Fibroblast of lung (primary cell): ENCODE data around the gene STIM1. TPM values are rescaled to one million over a fixed set of nuclear protein-coding genes. Genes with fewer than 3 reads are reported as not detected.
A peak's percentile ranks its signal among the peaks of the same experiment; 100 is the strongest.

Experiments
- DNase-seq, 2 donors: peaks; one replicate each; pipeline versions ENCODE4 v3.0.0 to v3.0.0-alpha.2; 2010; ENCODE audit warnings: low read depth in 2 of 2
- H2AFZ ChIP-seq: 2 replicates; pipeline ENCODE4 v1.5.1; 2012; ENCODE audit warnings: low read length, control low read depth, inconsistent platforms
- H3K27ac ChIP-seq: 2 replicates; pipeline ENCODE4 v1.5.1; 2011; ENCODE audit warnings: low read length, control low read depth; ENCODE audit not compliant: insufficient read depth
- H3K27me3 ChIP-seq: 2 replicates; pipeline ENCODE4 v1.5.1; 2011; ENCODE audit warnings: mild to moderate bottlenecking, low read length; ENCODE audit not compliant: control insufficient read depth, insufficient read depth
- H3K36me3 ChIP-seq: 2 replicates; pipeline ENCODE4 v1.5.1; 2011; ENCODE audit warnings: low read length; ENCODE audit not compliant: control insufficient read depth, insufficient read depth
- H3K4me1 ChIP-seq: 2 replicates; pipeline ENCODE4 v1.5.1; 2011; ENCODE audit warnings: low read length; ENCODE audit not compliant: control insufficient read depth, insufficient read depth; ENCODE audit errors: extremely low read depth
- H3K4me2 ChIP-seq: 2 replicates; pipeline ENCODE4 v1.5.1; 2011; ENCODE audit warnings: low read length, control low read depth; ENCODE audit not compliant: insufficient read depth; ENCODE audit errors: extremely low read depth
- H3K4me3 ChIP-seq, 4 experiments: fragments of 200-600 bp in 1 of 4; sonication (generic) in 1 of 4; replicated peaks in 1 of 4; 2 replicates each; pipeline ENCODE4 v1.5.1; 2011 to 2016; ENCODE audit warnings: low read length in 4 of 4, low read depth in 3 of 4, mild to moderate bottlenecking in 3 of 4, control low read depth in 2 of 4, inconsistent platforms in 1 of 4, mixed read lengths in 1 of 4; ENCODE audit not compliant: insufficient read depth in 1 of 4; ENCODE audit errors: control extremely low read depth in 1 of 4
- H3K79me2 ChIP-seq: 2 replicates; pipeline ENCODE4 v1.5.1; 2012; ENCODE audit warnings: mild to moderate bottlenecking, low read length, inconsistent platforms; ENCODE audit not compliant: control insufficient read depth, insufficient read depth
- H3K9ac ChIP-seq: 2 replicates; pipeline ENCODE4 v1.5.1; 2011; ENCODE audit warnings: mild to moderate bottlenecking, low read length, control low read depth; ENCODE audit not compliant: insufficient read depth
- H3K9me3 ChIP-seq: 2 replicates; pipeline ENCODE4 v1.5.1; 2012; ENCODE audit warnings: low read depth, low read length; ENCODE audit not compliant: control insufficient read depth, insufficient read depth
- H4K20me1 ChIP-seq: 2 replicates; pipeline ENCODE4 v1.5.1; 2011; ENCODE audit warnings: low read length; ENCODE audit not compliant: control insufficient read depth, insufficient read depth; ENCODE audit errors: extremely low read depth
- EZH2 ChIP-seq: IDR thresholded peaks from 2 replicates; pipeline ENCODE4 v1.5.1; 2012; ENCODE audit warnings: low read length, control low read depth, mild to moderate bottlenecking; ENCODE audit errors: missing control alignments
- polyA plus RNA-seq, 2 donors: library from polyadenylated mRNA; depleted of rRNA in 1 of 2; stranded (reverse) in 1 of 2; unstranded in 1 of 2; fragments of >200 nt; gene quantifications; 2 replicates each; pipeline ENCODE4 v1.2.1, GENCODE V29; 2011 to 2012; ENCODE audit warnings: missing spikeins in 1 of 2
- total RNA-seq: library from RNA; depleted of rRNA; stranded (reverse); fragments of >200 nt; gene quantifications from 2 replicates; pipeline ENCODE4 v1.2.1, GENCODE V29; 2014
- TF ChIP-seq, protein P1 (sequence below), 2 donors: IDR thresholded peaks in 1 of 2; conservative IDR thresholded peaks in 1 of 2; 1 replicate in 1 of 2; 2 replicates in 1 of 2; pipeline ENCODE4 v1.5.1; 2011 to 2012; ENCODE audit warnings: low read length in 2 of 2, control low read depth in 1 of 2, inconsistent platforms in 1 of 2, low read depth in 1 of 2, mild to moderate bottlenecking in 1 of 2

Gene STIM1
- total and polyA plus RNA-seq, 2 donors (not counting 1 experiment from before 2014, with no cell fraction given) = 38.1 to 44.6 TPM

DNA sequence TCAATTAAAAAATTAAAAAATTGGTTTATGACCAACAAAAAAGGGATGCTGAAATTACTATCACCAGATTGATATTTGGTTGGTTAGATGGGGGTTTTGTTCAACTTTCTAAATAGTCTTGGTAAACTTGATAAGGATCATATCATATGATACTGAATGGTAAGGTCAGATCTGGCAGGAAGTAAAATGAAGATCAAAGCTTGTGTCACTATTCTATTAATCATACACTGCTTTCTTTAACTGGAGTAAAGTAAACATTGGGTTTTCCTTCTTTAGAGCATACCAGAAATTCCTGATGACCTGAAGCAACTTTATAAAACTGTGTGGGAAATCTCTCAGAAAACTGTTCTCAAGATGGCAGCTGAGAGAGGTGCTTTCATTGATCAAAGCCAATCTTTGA lies 279.3 kb downstream of the STIM1 start:
- TF ChIP-seq EZH2 = no peak
- TF ChIP-seq, protein P1, sequence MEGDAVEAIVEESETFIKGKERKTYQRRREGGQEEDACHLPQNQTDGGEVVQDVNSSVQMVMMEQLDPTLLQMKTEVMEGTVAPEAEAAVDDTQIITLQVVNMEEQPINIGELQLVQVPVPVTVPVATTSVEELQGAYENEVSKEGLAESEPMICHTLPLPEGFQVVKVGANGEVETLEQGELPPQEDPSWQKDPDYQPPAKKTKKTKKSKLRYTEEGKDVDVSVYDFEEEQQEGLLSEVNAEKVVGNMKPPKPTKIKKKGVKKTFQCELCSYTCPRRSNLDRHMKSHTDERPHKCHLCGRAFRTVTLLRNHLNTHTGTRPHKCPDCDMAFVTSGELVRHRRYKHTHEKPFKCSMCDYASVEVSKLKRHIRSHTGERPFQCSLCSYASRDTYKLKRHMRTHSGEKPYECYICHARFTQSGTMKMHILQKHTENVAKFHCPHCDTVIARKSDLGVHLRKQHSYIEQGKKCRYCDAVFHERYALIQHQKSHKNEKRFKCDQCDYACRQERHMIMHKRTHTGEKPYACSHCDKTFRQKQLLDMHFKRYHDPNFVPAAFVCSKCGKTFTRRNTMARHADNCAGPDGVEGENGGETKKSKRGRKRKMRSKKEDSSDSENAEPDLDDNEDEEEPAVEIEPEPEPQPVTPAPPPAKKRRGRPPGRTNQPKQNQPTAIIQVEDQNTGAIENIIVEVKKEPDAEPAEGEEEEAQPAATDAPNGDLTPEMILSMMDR (conservative IDR thresholded peaks at IDR 0.05 in 1 of 2, IDR thresholded peaks at IDR 0.05 in 1 of 2; ENCODE audit: low read depth in 1 of 2, low read length in 2 of 2) = no peak
- H3K9me3 ChIP-seq = no peaks in the 10 kb centered on the region
- H3K27ac ChIP-seq = no peak overlapping the region
- H3K4me2 ChIP-seq = no peak overlapping the region
- H2AFZ ChIP-seq = no peak overlapping the region
- peaks cover 5% of the 10 kb centered on the region for H3K36me3 ChIP-seq
- DNase-seq = peak; percentile 18 to 74
- no peaks in the 10 kb centered on the region for H3K27me3 ChIP-seq
- H3K9ac ChIP-seq = no peak overlapping the region
- H4K20me1 ChIP-seq = no peaks in the 10 kb centered on the region
- H3K4me1 ChIP-seq = peaks cover 2% of the 10 kb centered on the region
- no peaks in the 10 kb centered on the region for H3K79me2 ChIP-seq
- H3K4me3 ChIP-seq = no peak overlapping the region

DNA sequence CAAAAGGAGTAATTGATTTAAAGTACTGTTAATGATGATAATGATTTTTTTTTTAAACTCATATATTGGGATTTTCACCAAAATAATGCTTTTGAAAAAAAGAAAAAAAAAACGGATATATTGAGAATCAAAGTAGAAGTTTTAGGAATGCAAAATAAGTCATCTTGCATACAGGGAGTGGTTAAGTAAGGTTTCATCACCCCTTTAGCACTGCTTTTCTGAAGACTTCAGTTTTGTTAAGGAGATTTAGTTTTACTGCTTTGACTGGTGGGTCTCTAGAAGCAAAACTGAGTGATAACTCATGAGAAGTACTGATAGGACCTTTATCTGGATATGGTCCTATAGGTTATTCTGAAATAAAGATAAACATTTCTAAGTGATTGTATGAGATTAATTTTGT lies 283.0 kb downstream of the STIM1 start:
- no peak for TF ChIP-seq EZH2
- TF ChIP-seq, protein P1 (conservative IDR thresholded peaks at IDR 0.05 in 1 of 2, IDR thresholded peaks at IDR 0.05 in 1 of 2; ENCODE audit: low read depth in 1 of 2, low read length in 2 of 2) = no peak
- Histone ChIP-seq H2AFZ (no peak overlapping the region), H3K27me3 (no peaks in the 10 kb centered on the region), H3K4me1 (peaks cover 2% of the 10 kb centered on the region), H3K79me2 (no peaks in the 10 kb centered on the region), H3K36me3 (peaks cover 5% of the 10 kb centered on the region), H3K4me3 (no peak overlapping the region), H3K9ac (no peak overlapping the region), H4K20me1 (no peaks in the 10 kb centered on the region), H3K4me2 (no peak overlapping the region), H3K9me3 (no peaks in the 10 kb centered on the region), H3K27ac (no peak overlapping the region)
- DNase-seq = no peak

DNA sequence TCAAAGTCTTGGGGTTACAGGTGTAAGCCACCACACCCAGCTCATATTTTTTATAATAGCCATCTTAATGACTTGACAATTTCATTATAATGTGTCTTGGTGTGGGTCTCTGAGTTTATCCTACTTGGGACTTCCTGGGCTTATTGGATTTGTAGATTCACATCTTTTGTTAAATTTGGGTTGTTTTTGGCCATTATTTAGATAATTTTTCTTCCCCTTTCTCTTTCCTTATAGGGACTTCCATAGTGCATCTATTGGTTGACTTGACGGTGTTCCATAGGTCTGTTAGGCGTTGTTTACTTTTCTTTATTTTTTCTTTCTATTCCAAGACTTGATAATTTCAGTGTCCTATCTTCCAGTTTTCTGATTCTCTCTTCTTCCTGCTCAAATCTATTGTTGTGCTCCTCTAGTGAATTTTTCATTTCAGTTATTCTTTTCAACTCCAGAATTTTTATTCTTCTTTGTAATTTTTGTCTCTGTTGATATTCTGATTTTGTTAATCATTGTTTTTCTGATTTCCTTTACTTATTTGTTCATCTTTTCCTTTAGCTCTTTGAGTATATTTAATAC lies 284.7 kb downstream of the STIM1 start:
- Histone ChIP-seq H3K4me3 (no peak overlapping the region), H3K27ac (no peak overlapping the region), H3K79me2 (no peaks in the 10 kb centered on the region), H3K36me3 (peaks cover 5% of the 10 kb centered on the region), H3K9ac (no peak overlapping the region), H3K9me3 (no peaks in the 10 kb centered on the region), H3K4me2 (no peak overlapping the region), H4K20me1 (no peaks in the 10 kb centered on the region), H3K4me1 (peaks cover 2% of the 10 kb centered on the region), H2AFZ (no peak overlapping the region), H3K27me3 (no peaks in the 10 kb centered on the region)
- no peak for TF ChIP-seq EZH2
- TF ChIP-seq, protein P1 (conservative IDR thresholded peaks at IDR 0.05 in 1 of 2, IDR thresholded peaks at IDR 0.05 in 1 of 2; ENCODE audit: low read depth in 1 of 2, low read length in 2 of 2) = no peak
- no peak for DNase-seq

Other genes starting within 250 kb of the STIM1 start
- 0.50 and 0.77 TPM in 2 replicates for gene ART5, start 213.7 kb upstream of the STIM1 start, total RNA-seq
- 0.15 TPM in 1 of 2 replicates, not detected in the other for gene ART5, start 213.7 kb upstream of the STIM1 start, polyA plus RNA-seq
- not detected in 2 replicates for gene ART1, start 210.5 kb upstream of the STIM1 start, total RNA-seq
- gene ART1, start 210.5 kb upstream of the STIM1 start, polyA plus RNA-seq = not detected in 2 replicates
- gene CHRNA10, start 184.3 kb upstream of the STIM1 start, total RNA-seq = 0.50 and 0.51 TPM in 2 replicates
- gene CHRNA10, start 184.3 kb upstream of the STIM1 start, polyA plus RNA-seq = 0.16 and 0.23 TPM in 2 replicates
- 88.1 and 99.6 TPM in 2 replicates for gene NUP98, start 58.1 kb upstream of the STIM1 start, total RNA-seq
- 60.6 and 95.1 TPM in 2 replicates for gene NUP98, start 58.1 kb upstream of the STIM1 start, polyA plus RNA-seq
- 10.8 and 12.4 TPM in 2 replicates for gene PGAP2, start 47.1 kb upstream of the STIM1 start, total RNA-seq
- 12.8 and 18.9 TPM in 2 replicates for gene PGAP2, start 47.1 kb upstream of the STIM1 start, polyA plus RNA-seq
- 6.2 and 10.9 TPM in 2 replicates for gene RHOG, start 14.7 kb upstream of the STIM1 start, total RNA-seq
- gene RHOG, start 14.7 kb upstream of the STIM1 start, polyA plus RNA-seq = 53.1 and 61.8 TPM in 2 replicates
- 52.9 and 85.0 TPM in 2 replicates for gene RRM1, start 239.1 kb downstream of the STIM1 start, total RNA-seq
- gene RRM1, start 239.1 kb downstream of the STIM1 start, polyA plus RNA-seq = 57.5 and 117 TPM in 2 replicates